Small intestine (tissue), 7 donors: ENCODE results near the gene VAMP8. TPM values are rescaled to one million over a fixed set of nuclear protein-coding genes. Genes with fewer than 3 reads are reported as not detected.
"Not testable (repeated sequence)": the region's sequence is repeated elsewhere in the genome, so short reads cannot be mapped to it uniquely, and the experiment has no call there.

Experiments used
- DNase-seq, 2 donors: peaks; one replicate each; pipeline versions ENCODE4 v3.0.0 to v3.0.0-alpha.2; 2013
- FAIRE-seq: peaks from 2 replicates; lab custom pipeline; 2012; peaks lifted over from hg19 to GRCh38; lab: Jason Lieb, UNC
- H3K27ac ChIP-seq, 3 donors: one replicate each; pipeline ENCODE4 v1.5.1; 2013; ENCODE audit warnings: low read length in 2 of 3, mild to moderate bottlenecking in 2 of 3, control low read depth in 1 of 3, inconsistent platforms in 1 of 3, low read depth in 1 of 3, moderate library complexity in 1 of 3
- H3K27me3 ChIP-seq, 3 donors: one replicate each; pipeline ENCODE4 v1.6.1; 2013; ENCODE audit warnings: low read length in 3 of 3, inconsistent platforms in 1 of 3; ENCODE audit not compliant: control insufficient read depth in 3 of 3, insufficient read depth in 3 of 3
- H3K36me3 ChIP-seq, 3 donors: one replicate each; pipeline ENCODE4 v1.6.1; 2013; ENCODE audit warnings: low read length in 3 of 3, inconsistent platforms in 1 of 3, low read depth in 1 of 3, mild to moderate bottlenecking in 1 of 3, moderate library complexity in 1 of 3; ENCODE audit not compliant: control insufficient read depth in 3 of 3, insufficient read depth in 2 of 3
- H3K4me1 ChIP-seq, 3 donors: one replicate each; pipeline ENCODE4 v1.6.1; 2013; ENCODE audit warnings: low read length in 2 of 3, inconsistent platforms in 1 of 3, low read depth in 1 of 3, mild to moderate bottlenecking in 1 of 3, moderate library complexity in 1 of 3; ENCODE audit not compliant: control insufficient read depth in 3 of 3, insufficient read depth in 2 of 3
- H3K4me3 ChIP-seq, 3 donors: one replicate each; pipeline ENCODE4 v1.5.1; 2013; ENCODE audit warnings: low read length in 3 of 3, control low read depth in 1 of 3, inconsistent platforms in 1 of 3, low read depth in 1 of 3, mild to moderate bottlenecking in 1 of 3, moderate library complexity in 1 of 3
- H3K9me3 ChIP-seq, 2 donors: one replicate each; pipeline ENCODE4 v1.6.1; 2013; ENCODE audit warnings: low read depth in 1 of 2, low read length in 1 of 2; ENCODE audit not compliant: control insufficient read depth in 2 of 2, insufficient read depth in 1 of 2
- WGBS, 3 donors: extraction: QIAGEN DNeasy Blood & Tissue Kit; methylation state at CpG; one replicate each; pipeline ENCODE4 v1.1.7; 2013; 5-methylcytosine and 5-hydroxymethylcytosine counted together
- polyA plus RNA-seq, 4 donors: library from polyadenylated mRNA; stranded (reverse) in 3 of 4; unstranded in 1 of 4; fragments of 200-250 nt in 3 of 4; fragments of 120-200 nt in 1 of 4; gene quantifications; one replicate each; pipeline versions ENCODE4 v1.2.1 to v1.2.3, GENCODE V29; 2013
- donor health status: healthy with polysubstance abuse.
- donor health status: control.
- donor health status: control.
- donor health status: Bipolar disorder and iron deficiency.
- donor health status: healthy.

VAMP8 gene
- polyA plus RNA-seq, 4 donors = 183 to 1,108 (median 619) TPM

DNA sequence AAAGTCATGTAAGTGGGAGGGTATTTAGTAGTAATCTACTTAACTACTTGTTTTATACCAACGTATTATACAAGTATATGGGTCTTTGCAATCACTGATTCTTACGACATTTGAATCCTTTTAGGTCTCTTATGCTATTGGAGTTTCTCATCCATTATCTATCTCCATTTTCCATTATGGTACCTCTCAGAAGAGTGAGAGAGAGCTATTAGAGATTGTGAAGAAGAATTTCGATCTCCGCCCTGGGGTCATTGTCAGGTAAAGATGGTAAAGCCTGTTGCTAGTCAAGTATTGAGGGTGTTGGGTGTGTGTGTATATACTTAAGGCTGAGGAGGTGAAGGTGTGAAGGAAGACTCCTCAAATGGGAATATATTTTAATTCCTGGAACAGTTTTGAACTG is 34.6 kb upstream of the VAMP8 start:
- 73 to 79% (median 77%) methylated on average over 4 of the region's 4 CpGs for WGBS, 3 donors
- FAIRE-seq (no peak), DNase-seq (no peak)
- Histone ChIP-seq H3K27me3 (no peaks in the 10 kb centered on the region), H3K4me3 (no peak overlapping the region), H3K4me1 (peaks cover 0 to 14% (median 6%) of the 10 kb centered on the region in 3 donors), H3K9me3 (no peaks in the 10 kb centered on the region), H3K36me3 (peaks cover 21 to 22% (median 21%) of the 10 kb centered on the region in 3 donors), H3K27ac (no peak overlapping the region)

DNA sequence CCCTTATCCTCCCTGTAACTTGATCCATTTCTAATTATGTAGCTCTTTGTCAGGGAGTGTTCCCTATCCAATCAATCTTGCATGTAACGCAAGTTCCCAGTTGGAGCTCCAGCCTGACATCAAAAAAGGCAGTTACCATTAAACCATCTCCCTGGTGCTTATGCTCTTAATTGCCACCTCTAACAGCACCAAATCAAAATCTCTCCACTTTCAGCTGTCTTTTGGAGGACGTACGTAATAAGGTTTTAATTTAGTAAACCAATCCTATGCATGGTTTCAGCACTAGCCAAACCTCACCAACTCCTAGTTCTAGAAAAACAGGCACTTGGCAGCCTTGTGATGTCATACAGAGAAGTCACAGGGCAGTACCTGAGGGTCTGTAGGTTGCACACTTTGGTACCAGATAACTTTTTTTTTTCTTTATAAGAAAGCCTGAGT is 33.1 kb upstream of the VAMP8 start:
- not testable (repeated sequence) for H3K27ac ChIP-seq, H3K27me3 ChIP-seq, H3K4me3 ChIP-seq, FAIRE-seq, H3K9me3 ChIP-seq, DNase-seq
- peaks cover 21 to 26% (median 22%) of the 10 kb centered on the region in 3 donors for H3K36me3 ChIP-seq
- H3K4me1 ChIP-seq = peaks cover 0 to 14% (median 6%) of the 10 kb centered on the region in 3 donors
- WGBS, 3 donors = 81 to 90% (median 89%) methylated on average over 3 of the region's 3 CpGs

DNA sequence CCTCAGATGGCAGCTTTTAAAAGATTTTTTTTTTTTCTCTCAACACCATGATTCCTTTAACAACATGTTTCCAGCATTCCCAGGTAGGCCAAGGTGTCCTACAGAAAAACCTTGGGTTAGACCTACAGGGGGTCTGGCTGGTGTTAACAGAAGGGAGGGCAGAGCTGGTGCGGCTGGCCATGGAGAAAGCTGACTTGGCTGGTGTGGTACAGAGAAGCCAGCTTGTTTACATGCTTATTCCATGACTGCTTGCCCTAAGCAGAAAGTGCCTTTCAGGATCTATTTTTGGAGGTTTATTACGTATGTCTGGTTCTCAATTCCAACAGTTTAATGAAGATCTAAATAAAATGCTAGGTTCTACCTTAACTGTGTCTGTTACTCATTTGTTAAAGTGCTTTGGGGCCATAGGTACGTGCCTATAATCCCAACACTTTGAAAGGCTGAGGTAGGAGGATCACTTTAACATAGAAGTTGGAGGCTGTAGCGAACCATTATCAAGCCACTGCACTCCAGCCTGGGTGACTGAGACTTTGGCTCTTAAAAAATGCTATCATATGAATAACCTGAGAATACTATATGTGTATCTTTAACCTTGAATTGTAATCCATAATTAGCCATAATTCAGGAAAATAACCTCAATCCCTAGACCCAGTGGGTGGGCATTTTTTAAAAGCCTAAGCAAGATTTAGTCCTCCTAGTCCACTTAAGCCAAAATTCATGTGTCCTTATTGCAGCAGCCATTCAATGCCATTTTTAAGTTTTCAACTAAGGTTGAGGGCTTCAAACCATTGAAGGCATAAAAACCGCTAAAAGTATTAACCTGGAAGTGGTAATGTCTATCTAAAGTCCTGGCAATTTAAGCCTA is 32.2 kb upstream of the VAMP8 start:
- not testable (repeated sequence) for H3K27me3 ChIP-seq, FAIRE-seq, H3K9me3 ChIP-seq, H3K4me3 ChIP-seq, DNase-seq
- 85 to 89% (median 88%) methylated on average over 5 of the region's 5 CpGs for WGBS, 3 donors
- Histone ChIP-seq H3K36me3 (peaks cover 21 to 33% (median 24%) of the 10 kb centered on the region in 3 donors), H3K27ac (peak overlapping the region in 1 of 3 donors; percentile 28), H3K4me1 (peaks cover 0 to 14% (median 6%) of the 10 kb centered on the region in 3 donors)

DNA sequence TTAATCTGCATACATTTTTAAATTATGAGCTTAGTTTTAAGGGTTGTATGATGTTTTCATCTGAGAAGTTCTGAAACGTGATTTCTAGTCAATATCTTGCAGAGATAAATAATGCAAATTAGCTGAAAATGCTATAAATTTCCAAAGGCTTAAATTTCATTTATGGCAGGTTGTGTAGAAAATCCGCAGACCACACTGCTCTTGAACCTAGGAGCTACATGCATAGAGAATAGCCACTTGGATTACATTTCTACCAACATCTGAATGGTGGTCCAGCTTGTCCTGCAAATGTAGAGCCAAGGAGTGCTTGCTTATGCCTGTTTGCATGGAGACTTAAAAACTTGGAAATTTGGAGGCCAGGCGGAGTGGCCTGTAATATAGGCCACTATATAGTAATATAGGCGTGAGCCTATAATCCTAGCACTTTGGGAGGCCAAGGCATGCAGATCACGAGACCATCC is 31.6 kb upstream of the VAMP8 start:
- Histone ChIP-seq H3K27me3 (no peaks in the 10 kb centered on the region), H3K4me1 (peaks cover 0 to 14% (median 6%) of the 10 kb centered on the region in 3 donors), H3K9me3 (no peaks in the 10 kb centered on the region), H3K27ac (no peak overlapping the region), H3K4me3 (no peak overlapping the region), H3K36me3 (peaks cover 21 to 38% (median 30%) of the 10 kb centered on the region in 3 donors)
- no peak for FAIRE-seq
- DNase-seq = no peak
- WGBS, 3 donors = 78 to 82% (median 82%) methylated on average over 5 of the region's 5 CpGs

GRCh38 chr2:85547089-85547858 is 30.1 kb upstream of the VAMP8 start:
- Histone ChIP-seq H3K4me3 (no peak overlapping the region), H3K9me3 (no peaks in the 10 kb centered on the region), H3K27me3 (no peaks in the 10 kb centered on the region), H3K4me1 (peaks cover 0 to 6% (median 3%) of the 10 kb centered on the region in 3 donors), H3K36me3 (peaks cover 13 to 48% (median 19%) of the 10 kb centered on the region in 3 donors), H3K27ac (no peak overlapping the region)
- DNase-seq (no peak), FAIRE-seq (no peak)
- 84 to 94% (median 85%) methylated on average over 1 of the region's 1 CpG for WGBS, 3 donors

DNA sequence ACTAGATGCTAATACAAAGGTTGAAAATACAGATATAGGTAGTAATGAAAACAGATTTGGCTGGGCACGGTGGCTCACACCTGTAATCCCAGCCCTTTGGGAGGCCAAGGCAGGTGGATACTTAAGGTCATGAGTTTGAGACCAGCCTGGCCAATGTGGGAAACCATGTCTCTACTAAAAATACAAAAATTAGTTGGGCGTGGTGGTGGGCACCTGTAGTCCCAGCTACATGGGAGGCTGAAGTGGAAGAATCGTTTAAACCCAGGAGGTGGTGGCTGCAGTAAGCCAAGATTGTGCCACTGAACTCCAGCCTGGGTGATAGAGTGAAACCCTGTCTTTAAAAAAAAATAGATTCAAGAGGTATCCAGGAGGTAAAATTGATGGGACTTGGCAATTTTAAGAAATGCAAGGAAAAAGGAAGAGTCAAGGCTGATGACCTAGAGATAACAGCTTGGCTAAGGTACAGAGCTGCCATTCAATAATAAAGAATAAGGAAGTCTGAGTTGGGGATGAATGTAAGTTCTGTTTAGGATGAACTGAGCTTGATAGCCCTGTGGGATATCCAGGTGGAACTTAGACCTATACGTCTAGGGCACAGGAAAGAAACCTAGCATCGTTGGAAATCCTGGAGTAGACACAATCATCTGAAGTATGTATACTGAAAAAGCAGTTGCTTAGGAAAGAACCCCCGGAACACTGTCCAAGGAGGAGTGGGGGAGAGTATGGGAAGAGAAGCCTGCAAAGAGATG is 29.4 kb upstream of the VAMP8 start:
- WGBS, 3 donors = 67 to 73% (median 71%) methylated on average over 6 of the region's 6 CpGs
- Histone ChIP-seq H3K36me3 (peaks cover 7 to 52% (median 17%) of the 10 kb centered on the region in 3 donors), H3K4me1 (no peaks in the 10 kb centered on the region), H3K27ac (peak overlapping the region in 1 of 3 donors; percentile 7), H3K4me3 (no peak overlapping the region), H3K27me3 (no peaks in the 10 kb centered on the region), H3K9me3 (no peaks in the 10 kb centered on the region)
- no peak for DNase-seq
- FAIRE-seq = no peak

DNA sequence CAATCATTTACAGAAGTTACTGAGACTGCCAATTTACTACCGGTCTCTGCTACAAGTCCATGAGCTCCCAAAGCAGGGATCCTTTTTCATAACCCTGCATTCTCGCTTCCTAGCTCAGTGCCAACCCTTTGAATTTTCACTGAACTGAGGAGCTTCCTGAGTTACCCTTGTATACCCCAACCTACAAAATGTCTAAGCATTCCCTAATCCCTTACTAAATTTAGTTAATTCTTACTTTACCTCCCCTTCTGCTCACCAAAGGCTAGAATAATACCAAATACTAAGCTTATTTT is 28.8 kb upstream of the VAMP8 start:
- H3K27me3 ChIP-seq = no peaks in the 10 kb centered on the region
- no peak overlapping the region for H3K27ac ChIP-seq
- no peak overlapping the region for H3K4me3 ChIP-seq
- no peaks in the 10 kb centered on the region for H3K9me3 ChIP-seq
- WGBS, 3 donors = 79 to 92% (median 81%) methylated on average over 2 of the region's 2 CpGs
- DNase-seq (no peak), FAIRE-seq (no peak)
- no peaks in the 10 kb centered on the region for H3K4me1 ChIP-seq
- H3K36me3 ChIP-seq = peaks cover 7 to 55% (median 17%) of the 10 kb centered on the region in 3 donors

- Histone ChIP-seq H3K4me1 (no peaks in the 10 kb centered on the region), H3K27ac (no peak overlapping the region), H3K9me3 (no peaks in the 10 kb centered on the region), H3K27me3 (no peaks in the 10 kb centered on the region), H3K4me3 (no peak overlapping the region), H3K36me3 (peaks cover 7 to 58% (median 21%) of the 10 kb centered on the region in 3 donors)
- no peak for FAIRE-seq
- WGBS, 3 donors = 90 to 92% (median 92%) methylated on average over 10 of the region's 10 CpGs
- DNase-seq = no peak
These were observed 28.3 kb upstream of the VAMP8 start for GRCh38 chr2:85549095-85549494.
